Myocyte (in vitro differentiated cells): ENCODE results near the gene SPARC. TPM values are rescaled to one million over a fixed set of nuclear protein-coding genes. Genes with fewer than 3 reads are reported as not detected.

Source experiments
- DNase-seq: peaks from one replicate; pipeline ENCODE4 v3.0.0-alpha.2; 2012; ENCODE audit warnings: low read depth
- total RNA-seq: library from RNA; depleted of rRNA; stranded (reverse); fragments of >200 nt; gene quantifications from 2 replicates; pipeline ENCODE4 v1.2.3, GENCODE V29; 2014

Gene SPARC
- total RNA-seq, 1 donor from 2014 or later: 4,598 TPM

DNA sequence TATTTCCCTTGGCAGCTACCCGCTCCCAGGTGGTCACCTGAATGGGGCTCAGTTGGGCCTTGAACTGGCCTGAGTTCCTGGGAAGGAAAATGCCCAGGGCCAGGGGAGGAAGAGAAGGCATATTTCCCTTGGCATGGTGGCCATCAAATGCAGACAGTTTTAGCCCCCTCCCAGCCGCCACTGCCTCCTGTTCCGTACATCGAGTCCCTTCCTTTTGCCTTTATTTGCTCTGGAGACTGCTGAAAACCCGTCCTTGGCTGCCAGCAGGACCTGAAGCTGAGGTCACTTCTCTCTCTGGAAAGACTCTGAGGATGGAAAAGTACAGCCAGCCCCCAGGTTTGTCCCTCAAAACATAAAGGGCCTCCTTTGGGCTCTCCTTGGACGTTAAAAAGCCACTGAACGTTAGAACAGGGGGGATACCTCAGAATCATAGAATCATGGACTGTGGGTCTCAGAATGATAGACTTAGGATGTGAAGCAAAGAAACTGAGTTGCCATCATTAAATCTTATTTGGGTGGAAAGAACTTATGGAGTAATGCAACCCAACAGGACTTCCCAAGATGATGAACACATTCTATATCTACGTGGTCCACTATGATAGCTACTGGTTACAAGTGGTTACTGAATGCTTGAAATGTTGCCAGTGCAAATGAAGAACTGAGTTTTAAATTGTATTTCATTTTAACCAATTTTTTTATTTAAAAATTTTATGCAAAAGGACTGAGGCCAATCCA is 7.1 kb downstream of the SPARC start:
- DNase-seq: peak; percentile 16

DNA sequence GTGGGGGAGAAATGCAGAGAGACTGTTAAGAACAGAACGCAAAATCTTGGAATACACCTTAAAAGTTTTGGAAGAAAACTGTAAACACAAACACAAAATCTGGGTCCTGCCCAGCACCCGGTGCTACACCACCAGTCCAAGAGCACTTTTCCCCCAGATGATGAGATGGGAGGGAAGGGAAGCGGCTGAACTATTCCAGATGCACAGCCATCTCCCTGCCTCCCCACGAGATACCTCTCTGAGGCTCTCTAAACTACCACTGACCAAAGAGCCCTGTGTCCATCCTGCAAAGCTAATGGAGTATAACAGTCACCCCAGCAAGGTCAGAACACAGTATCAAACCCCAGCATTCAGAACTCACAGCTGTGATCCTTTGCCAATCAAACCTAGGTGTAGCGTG is 8.0 kb downstream of the SPARC start:
- peak; percentile 31 for DNase-seq

DNA sequence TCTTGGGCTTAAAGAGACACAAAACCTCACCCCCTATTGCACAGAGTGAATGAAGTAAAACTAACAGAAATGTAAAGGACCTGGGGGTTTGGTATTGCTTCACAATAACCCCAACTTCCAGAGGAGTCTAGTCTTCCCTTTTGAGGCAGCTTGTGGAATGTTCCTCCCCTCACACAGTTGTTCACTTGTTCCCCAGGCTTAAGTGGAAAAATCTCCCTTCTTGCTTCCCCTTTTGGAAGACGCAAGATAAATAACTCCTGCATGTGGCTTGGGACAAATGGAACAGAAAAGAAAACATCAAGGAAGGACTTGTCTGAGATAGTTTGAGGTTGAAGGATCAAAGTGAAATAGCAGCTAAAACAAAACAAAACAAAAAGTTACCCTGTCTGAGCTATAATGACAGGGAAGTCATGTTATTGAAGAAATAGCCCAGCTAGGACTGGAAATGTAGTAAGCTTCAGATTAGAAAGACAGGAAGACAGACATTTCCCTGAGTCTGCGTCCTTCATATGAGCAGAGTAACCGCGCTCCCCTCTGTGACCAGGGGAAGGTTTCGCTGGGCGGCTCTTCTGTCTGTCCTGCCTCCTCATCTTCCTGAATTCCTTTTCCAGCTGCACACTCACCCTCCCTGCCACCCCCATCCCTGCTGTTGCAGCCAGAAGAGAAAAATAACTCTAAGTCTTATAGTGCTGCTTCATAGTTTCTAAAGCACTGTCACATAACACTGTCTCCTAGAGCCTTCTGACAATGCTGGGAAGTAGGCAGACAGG is 8.8 kb downstream of the SPARC start:
- peak; percentile 53 for DNase-seq

DNA sequence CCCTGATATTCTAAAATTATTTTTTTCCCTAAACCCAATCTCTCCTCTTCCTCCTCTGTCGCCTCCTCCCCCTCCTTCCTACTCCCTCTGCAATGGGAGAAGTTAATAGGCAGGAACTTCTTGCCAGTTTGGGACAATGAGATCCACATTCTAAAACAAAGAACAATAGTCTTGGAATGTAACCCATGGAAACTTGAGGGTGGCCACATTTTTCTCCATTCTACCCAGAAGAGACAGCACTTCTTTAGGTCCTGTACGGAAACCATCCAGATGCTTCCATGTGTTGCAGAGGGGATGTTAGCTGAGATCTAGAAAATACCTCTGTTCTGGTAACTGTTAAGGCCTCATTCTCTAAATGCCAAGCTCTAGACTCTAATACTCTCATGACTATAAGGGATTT is 10.0 kb downstream of the SPARC start:
- peak; percentile 29 for DNase-seq

DNA sequence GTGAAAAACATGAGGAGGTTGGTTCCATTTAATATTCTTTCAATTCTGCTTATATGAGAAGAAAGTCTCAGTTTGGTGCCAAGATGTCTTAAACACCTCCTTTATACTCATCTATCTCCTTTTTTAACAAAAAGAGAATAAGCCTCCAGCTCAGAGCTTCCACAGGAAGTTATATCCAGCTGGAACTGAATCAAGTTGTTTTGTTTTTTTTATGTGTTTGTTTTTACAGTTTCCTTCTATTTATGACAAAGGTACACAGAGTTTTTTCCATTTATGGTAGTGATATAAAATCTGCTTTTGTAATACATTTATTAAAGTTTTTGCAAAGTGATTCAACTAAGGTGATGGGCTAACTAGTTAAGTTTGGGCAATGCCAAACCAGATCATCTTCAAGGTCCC is 10.4 kb downstream of the SPARC start:
- no peak for DNase-seq

DNA sequence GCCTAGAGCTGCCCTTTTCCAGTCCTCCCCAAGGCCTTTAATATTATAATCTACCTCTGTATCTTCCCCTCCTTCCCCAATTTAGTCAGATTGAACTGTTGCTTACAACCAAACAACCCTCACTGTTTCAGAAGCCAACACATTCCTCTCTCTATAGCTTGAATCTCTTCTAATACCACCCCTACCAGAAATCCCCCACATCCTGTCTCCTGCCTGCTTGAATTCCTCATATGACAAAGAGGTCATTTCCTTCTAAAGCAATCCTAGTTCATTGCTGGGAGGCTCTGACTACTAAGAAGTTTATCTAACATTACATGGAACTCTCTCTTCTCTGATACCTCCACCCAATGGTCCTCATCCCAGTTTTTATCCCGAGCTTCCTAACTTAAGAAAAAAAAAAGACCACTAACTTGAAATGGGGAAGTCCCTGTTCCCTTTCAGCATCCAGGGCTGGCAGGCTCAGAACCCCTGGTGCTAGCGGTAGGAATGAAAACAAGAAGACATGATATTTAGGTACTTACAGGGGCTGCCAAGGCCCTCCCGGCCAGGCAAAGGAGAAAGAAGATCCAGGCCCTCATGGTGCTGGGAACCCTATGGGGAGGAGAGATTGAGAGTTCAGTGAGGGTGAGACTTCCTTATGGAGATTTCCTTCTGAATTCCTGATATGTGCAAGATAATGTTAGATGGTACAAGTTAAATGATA is 11.0 kb downstream of the SPARC start:
- peak; percentile 19 for DNase-seq

DNA sequence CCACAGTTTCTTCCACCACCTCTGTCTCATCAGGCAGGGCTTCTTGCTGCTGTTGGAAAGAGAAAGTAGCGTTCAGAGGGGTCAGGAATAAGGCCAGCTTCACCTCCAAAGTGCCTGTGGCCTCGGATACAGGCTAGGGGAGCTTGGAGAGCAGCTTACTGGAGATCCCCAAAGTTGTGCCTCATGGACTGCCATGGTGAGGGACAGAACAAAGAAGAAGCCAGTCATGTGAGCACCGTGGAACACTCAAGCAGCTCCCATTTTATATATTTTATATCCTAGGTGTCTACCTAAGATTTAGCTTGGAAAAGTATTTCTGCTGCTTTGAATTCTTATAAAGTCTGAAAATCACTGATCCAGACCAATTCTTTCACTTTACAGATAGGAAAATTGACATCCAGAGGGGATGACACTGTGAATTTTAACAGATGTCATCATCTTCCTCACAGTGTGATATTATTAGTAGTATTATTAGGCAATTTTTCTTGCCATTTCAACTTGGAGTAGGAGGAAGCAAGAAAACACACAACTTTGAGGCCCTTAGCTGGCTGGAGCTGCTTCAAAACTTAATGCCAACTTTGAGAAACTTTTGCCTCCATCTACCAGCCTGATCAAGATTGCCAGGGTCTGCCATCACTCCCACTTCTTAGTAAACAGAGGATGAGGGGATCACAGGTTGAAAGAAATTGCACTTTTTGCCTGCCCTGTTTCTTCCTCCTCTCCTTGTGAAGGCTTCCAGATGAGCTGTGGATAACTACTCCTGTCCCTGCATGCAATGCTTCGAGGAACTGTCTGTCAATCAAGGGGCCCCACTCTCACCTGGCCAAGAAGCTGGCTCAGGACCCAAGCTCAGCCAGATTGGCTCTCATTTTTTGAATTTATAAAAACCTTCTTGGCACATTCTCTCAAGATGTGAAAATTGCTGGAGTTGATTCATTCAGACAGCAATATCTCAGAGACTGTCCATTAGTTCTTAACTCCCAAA is 11.8 kb downstream of the SPARC start:
- no peak for DNase-seq

DNA sequence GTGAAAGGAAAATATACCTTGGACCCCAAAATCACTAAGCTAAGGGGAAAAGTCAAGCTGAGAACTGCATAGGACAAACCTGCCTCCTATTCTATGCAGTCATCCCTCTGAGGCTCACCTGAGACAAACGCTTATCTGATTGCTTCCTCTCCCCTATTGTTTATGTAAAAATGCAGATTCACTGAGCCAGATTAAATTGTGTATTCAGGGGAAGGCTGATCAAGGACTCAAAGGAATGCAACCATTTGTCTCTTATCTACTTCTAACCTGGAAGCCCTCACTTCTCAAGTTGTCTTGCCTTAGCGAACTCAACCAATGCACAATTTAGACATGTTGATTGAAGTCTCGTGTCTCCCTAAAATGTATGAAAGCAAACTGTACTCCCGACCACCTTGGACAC is 13.3 kb downstream of the SPARC start:
- no peak for DNase-seq

DNA sequence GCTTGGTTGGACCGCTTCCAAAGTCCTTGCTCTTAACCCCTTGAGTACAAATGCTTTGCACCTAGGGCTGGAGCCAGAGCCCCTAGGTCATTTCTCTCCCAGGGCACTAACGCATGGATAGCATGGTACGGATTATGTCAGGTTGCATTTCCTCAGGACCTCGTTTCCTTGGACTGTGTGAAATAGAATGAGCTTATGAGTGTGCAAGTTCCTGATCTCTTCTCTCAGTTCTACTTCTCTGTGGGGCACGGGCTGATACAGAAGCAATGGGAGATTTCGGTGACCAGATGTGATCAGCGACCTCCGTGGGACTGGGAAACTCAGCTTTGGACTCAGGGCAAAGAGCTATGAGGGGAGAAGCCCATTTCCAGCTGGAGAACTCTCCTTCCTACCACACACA is 14.2 kb downstream of the SPARC start:
- peak; percentile 40 for DNase-seq

DNA sequence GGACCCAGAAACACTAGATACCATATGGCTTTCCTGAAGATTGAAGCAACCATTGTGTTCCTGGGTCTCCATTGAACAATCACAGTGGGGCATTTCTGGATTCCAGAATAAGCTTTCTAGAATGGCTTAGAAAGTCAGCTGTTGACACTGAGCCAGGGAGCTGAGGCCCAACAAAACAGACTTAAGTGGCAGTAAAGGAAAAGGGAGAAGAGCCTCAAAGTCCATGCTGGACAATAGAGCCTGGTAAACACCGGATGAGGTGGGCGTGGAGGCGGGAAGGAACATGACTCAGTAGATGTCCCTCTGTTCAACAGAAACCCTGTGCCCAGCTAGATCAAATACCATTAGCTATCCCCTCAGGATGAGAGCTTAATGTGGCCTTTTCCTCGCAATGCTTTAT is 14.8 kb downstream of the SPARC start:
- DNase-seq: peak; percentile 71

DNA sequence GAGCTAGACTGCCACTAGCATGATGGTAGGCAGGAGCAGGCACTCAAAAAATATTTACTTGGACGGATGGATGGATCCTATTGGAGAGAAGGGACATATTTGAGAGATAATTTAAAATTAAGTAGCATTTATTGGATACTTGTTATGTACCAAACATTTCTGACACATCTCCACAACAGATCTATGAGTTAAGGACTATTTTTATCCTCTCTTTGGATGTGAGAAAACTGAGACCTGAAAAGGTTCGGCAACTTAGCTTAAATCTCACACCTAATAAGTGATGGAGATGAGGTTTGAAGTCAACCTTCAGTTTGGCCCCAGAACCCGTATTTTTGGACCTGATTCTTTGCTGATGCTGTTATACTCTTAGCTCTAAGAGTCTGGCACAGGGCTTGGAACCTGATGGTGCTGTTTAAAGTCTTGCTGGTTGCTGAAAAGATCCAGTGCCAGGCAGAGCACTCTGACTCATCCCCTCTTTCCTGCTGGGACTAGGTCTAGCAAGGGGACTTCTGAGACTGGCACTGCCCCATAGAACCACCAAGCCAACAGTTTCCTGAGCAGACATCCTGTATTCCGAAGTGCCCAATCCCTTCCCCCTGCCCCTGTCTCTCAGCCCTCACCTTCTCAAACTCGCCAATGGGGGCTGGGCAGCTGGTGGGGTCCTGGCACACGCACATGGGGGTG is 15.6 kb downstream of the SPARC start:
- DNase-seq: peak; percentile 68

DNA sequence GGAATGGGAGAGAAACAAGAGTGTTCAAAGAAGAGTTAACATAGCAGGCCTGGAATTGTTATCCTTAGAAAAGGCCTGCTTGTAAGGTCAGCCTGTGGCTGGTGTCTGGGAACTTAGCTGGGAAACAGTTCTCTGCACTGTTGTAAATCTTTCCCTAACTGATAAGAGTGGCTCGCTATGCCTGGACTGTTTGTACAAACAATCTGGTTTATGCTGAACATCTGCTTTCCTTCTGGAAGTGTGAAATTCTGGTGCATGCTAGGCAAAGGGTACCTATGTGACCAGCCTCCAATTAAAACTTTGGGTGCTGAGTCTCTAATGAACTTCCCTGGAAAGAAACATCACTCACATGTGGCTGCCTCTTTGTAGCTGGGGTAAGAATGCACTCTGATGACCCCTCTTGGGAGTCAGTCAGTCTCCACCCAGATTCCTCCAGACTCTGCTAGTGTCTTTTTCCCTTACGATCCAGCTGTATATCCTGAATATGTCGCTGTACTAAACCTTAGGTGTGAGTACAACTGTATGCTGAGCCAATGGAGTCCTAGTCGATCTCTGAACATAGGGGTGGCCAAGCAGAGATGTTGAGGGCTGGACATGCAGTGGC is 16.5 kb downstream of the SPARC start:
- peak; percentile 18 for DNase-seq

DNA sequence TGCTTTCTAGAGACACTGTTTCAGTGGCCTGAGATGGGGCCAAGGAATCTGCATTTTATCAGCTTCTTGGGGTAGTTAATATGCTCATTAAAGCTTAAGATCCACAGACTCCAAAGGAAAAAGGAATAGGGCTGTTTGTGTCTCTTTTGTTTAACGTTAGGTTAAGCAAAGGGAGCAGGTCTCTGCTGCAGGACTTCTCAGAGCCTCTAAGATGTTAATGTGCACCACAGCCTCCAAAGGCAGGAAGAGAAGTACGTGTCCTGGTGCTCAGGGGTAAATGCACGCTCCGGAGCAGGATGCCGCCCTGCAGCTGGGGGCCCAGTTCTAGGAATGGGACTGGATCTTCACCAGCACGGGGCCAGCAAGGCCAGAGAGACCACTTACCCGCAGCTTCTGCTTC is 19.6 kb downstream of the SPARC start:
- peak; percentile 10 for DNase-seq

DNA sequence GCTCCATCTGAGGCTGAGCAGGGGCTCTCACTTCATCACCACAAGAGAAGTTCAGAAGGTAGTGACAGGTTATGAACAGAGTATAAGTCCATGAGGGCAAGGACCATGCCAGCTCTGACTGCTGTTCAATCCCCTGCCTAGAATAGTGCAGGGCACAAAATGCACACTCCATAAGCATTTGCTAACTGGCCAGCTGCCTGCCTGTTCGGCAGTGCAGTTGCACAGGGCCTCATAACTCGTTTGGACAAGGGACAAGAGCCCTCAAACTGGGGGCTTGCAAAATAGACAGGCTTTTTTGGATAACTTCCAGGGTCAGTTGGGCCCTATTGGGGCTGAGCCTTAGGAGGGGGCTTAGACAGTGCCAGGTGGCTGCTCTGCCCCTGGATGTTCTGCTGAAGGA is 21.1 kb downstream of the SPARC start:
- DNase-seq: peak; percentile 34

DNA sequence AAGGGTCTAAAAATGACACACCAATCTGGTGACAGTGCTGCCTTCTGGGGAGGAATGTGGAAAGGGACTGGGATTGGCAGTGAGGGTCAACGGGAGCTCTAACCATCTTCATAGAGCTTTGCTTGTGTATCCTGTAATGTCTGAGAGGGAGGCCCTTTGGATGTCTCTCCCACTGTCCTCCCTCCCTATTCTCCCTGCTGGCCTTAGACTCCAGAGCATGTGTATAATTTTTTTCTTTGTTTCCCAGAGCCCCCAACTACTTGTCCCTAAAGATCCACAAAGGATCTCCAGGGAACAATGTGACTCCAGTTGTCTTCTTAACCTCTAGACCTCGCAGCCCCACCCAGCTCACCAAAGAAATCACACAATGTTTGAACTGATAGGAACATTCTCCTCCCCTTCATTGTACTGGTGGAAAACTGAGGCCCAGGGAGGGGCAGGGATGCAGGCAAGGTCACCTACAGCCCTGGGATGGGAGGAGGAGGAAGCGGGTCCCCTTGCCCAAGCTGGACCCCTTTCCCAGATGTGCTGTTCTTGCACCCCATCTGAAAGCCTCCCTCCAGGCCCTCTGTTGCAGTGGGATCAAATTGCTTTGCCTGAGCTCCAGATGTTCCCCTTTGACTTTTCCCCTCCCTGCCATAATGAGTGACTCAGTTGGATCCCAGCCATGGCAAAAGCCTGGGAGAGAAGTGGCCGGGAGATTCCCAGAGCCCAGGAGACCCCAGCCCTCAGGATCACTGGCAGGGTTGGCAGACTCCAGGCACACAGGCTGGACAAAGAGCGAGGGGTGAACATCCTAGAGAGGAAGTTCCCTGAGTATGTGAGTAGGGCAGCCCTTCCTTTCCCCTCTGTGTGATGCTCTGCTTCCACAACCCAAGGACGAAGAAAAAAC is 21.8 kb downstream of the SPARC start:
- peak; percentile 80 for DNase-seq

DNA sequence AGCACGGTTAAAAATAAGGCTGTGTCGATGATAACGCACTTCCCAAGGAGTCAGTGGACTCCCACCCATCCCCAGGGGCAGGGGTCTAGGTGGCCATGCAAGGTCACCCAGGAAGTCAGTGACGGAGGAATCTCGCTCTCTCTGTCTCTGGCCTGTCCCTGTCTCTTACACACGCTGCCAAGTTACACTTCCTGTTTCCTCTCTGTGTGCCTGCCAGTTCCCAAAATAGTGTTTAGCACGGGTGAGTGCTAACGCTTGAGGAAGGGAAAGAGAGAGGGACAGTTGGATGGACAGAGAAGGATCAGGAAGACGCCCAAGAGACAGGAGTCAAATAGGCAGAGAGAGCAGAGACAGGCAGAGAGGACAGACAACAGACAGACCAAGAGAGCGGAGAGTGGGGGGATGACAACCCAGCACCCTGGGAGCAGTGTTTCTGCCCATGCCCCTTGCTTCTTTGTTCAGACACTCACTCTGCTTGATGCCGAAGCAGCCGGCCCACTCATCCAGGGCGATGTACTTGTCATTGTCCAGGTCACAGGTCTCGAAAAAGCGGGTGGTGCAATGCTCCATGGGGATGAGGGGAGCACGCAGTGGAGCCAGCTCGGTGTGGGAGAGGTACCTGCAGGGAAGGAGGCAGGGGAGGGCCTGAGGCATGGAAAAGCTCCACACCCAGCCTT is 23.0 kb downstream of the SPARC start:
- DNase-seq: peak; percentile 42

DNA sequence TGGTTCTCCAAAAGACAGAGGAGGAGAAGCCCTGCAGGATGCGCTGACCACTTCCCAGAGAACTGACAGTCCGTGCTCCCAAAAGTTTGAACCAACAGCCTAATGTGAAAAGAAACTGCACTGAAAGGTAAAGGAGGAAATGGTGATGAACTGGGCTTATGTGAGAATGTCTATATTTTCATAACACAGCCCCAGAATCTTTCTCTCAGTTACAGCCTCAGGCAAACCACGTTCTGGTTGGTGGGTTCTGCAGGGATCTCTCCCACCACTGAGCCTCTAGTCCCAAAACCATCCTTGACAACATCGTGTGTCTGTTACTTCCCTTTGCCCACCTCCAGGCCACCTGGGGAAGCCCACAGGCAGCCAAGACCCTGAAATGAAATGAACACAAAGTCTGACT is 23.9 kb downstream of the SPARC start:
- peak; percentile 8 for DNase-seq
